ENCODE measurements around the gene AMBN.

Gene AMBN

GRCh38 chr4:70591955-70592582 lies at the start of gene AMBN:
Gene AMBN (plus strand): TSS chr4:70592256. CDS start chr4:70592359, 103 bp downstream.
- no peak for DNase-seq
- in situ Hi-C loops (cut with MboI; ENCODE audit: low pct_unique_long_range_greater_than_20kb, low sequenced_read_pairs), result no loop called here

- in situ Hi-C loops (cut with MboI; ENCODE audit: low pct_unique_long_range_greater_than_20kb, low sequenced_read_pairs), result no loop called here
- peak; percentile 1 for DNase-seq
Measured at GRCh38 chr4:70544279-70544868, 47.7 kb upstream of the AMBN start.

- DNase-seq, result no peak
- in situ Hi-C loops (cut with MboI; ENCODE audit: low pct_unique_long_range_greater_than_20kb, low sequenced_read_pairs), result no loop called here
Measured at GRCh38 chr4:70556856-70557255, 35.2 kb upstream of the AMBN start.

- in situ Hi-C loops (cut with MboI; ENCODE audit: low pct_unique_long_range_greater_than_20kb, low sequenced_read_pairs), result no loop called here
- DNase-seq, result peak; percentile 61
Measured at GRCh38 chr4:70559211-70559830, 32.7 kb upstream of the AMBN start.

- in situ Hi-C loops (cut with MboI; ENCODE audit: low pct_unique_long_range_greater_than_20kb, low sequenced_read_pairs), result no loop called here
- no peak for DNase-seq
Measured at GRCh38 chr4:70559924-70560323, 32.1 kb upstream of the AMBN start.

- in situ Hi-C loops (cut with MboI; ENCODE audit: low pct_unique_long_range_greater_than_20kb, low sequenced_read_pairs), result no loop called here
- DNase-seq, result no peak
Measured at GRCh38 chr4:70564033-70564432, 28.0 kb upstream of the AMBN start.

- no peak for DNase-seq
- in situ Hi-C loops (cut with MboI; ENCODE audit: low pct_unique_long_range_greater_than_20kb, low sequenced_read_pairs), result no loop called here
Measured at GRCh38 chr4:70570796-70571195, 21.3 kb upstream of the AMBN start.

GRCh38 chr4:70571772-70572171 lies 20.3 kb upstream of the AMBN start:
- DNase-seq, result no peak
- in situ Hi-C loops (cut with MboI; ENCODE audit: low pct_unique_long_range_greater_than_20kb, low sequenced_read_pairs), result no loop called here

GRCh38 chr4:70575964-70576363 lies 16.1 kb upstream of the AMBN start:
- no peak for DNase-seq
- in situ Hi-C loops (cut with MboI; ENCODE audit: low pct_unique_long_range_greater_than_20kb, low sequenced_read_pairs), result no loop called here

- DNase-seq, result no peak
- in situ Hi-C loops (cut with MboI; ENCODE audit: low pct_unique_long_range_greater_than_20kb, low sequenced_read_pairs), result no loop called here
Measured at GRCh38 chr4:70577220-70577927, 14.7 kb upstream of the AMBN start.

- in situ Hi-C loops (cut with MboI; ENCODE audit: low pct_unique_long_range_greater_than_20kb, low sequenced_read_pairs), result no loop called here
- no peak for DNase-seq
Measured at GRCh38 chr4:70581980-70582379, 10.1 kb upstream of the AMBN start.

- no peak for DNase-seq
- in situ Hi-C loops (cut with MboI; ENCODE audit: low pct_unique_long_range_greater_than_20kb, low sequenced_read_pairs), result no loop called here
Measured at GRCh38 chr4:70583952-70584834, 7.9 kb upstream of the AMBN start.

- no peak for DNase-seq
Measured at GRCh38 chr4:70586841-70587240, 5.2 kb upstream of the AMBN start.

GRCh38 chr4:70589785-70590184 lies 2.3 kb upstream of the AMBN start:
- in situ Hi-C loops (cut with MboI; ENCODE audit: low pct_unique_long_range_greater_than_20kb, low sequenced_read_pairs), result no loop called here
- DNase-seq, result no peak

More at GRCh38 chr4:70586841-70587240, 5.2 kb upstream of the AMBN start:
- in situ Hi-C loops (cut with MboI; ENCODE audit: low pct_unique_long_range_greater_than_20kb, low sequenced_read_pairs), result no loop called here

GRCh38 chr4:70594196-70594595 lies 2.1 kb downstream of the AMBN start:
- in situ Hi-C loops (cut with MboI; ENCODE audit: low pct_unique_long_range_greater_than_20kb, low sequenced_read_pairs), result no loop called here
- DNase-seq, result no peak

- in situ Hi-C loops (cut with MboI; ENCODE audit: low pct_unique_long_range_greater_than_20kb, low sequenced_read_pairs), result loop anchor here (25.0 kb wide), 1 partner anchor 1112 kb away; no protein-coding TSS in a partner anchor
- no peak for DNase-seq
Measured at GRCh38 chr4:70600305-70600704, 8.2 kb downstream of the AMBN start.

GRCh38 chr4:70600977-70601376 lies 8.9 kb downstream of the AMBN start:
- in situ Hi-C loops (cut with MboI; ENCODE audit: low pct_unique_long_range_greater_than_20kb, low sequenced_read_pairs), result loop anchor here (25.0 kb wide), 1 partner anchor 1111 kb away; no protein-coding TSS in a partner anchor
- no peak for DNase-seq

- in situ Hi-C loops (cut with MboI; ENCODE audit: low pct_unique_long_range_greater_than_20kb, low sequenced_read_pairs), result loop anchor here (25.0 kb wide), 1 partner anchor 1111 kb away; no protein-coding TSS in a partner anchor
- DNase-seq, result peak; percentile 68
Measured at GRCh38 chr4:70601422-70602039, 9.5 kb downstream of the AMBN start.
